ENCODE measurements around the gene SLC44A1.

DNA sequence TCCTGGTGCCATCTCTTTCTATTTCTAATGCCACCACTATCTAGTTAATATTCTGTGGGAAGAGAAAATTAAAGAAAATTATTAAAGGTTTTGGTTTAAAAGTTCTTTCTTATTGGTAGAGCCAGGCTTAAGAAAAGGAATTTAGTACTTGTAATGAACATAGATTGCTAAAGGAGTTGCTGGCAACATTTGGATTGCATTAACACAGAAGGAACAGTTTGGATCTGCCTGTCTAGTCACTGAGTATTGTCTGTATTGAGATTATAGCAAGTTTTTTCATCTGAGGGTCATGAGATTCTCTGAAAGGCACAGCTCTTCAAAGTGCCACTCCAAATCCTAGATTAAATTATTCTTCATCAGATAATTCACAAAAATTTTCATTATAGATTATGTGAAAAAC, 235.4 kb downstream of the SLC44A1 start:
- TF ChIP-seq, protein P1, sequence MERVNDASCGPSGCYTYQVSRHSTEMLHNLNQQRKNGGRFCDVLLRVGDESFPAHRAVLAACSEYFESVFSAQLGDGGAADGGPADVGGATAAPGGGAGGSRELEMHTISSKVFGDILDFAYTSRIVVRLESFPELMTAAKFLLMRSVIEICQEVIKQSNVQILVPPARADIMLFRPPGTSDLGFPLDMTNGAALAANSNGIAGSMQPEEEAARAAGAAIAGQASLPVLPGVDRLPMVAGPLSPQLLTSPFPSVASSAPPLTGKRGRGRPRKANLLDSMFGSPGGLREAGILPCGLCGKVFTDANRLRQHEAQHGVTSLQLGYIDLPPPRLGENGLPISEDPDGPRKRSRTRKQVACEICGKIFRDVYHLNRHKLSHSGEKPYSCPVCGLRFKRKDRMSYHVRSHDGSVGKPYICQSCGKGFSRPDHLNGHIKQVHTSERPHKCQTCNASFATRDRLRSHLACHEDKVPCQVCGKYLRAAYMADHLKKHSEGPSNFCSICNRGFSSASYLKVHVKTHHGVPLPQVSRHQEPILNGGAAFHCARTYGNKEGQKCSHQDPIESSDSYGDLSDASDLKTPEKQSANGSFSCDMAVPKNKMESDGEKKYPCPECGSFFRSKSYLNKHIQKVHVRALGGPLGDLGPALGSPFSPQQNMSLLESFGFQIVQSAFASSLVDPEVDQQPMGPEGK (CRISPR knock-in tag; IDR thresholded peaks at IDR 0.05; ENCODE audit: borderline replicate concordance) = no peak
- TF ChIP-seq, protein P2, sequence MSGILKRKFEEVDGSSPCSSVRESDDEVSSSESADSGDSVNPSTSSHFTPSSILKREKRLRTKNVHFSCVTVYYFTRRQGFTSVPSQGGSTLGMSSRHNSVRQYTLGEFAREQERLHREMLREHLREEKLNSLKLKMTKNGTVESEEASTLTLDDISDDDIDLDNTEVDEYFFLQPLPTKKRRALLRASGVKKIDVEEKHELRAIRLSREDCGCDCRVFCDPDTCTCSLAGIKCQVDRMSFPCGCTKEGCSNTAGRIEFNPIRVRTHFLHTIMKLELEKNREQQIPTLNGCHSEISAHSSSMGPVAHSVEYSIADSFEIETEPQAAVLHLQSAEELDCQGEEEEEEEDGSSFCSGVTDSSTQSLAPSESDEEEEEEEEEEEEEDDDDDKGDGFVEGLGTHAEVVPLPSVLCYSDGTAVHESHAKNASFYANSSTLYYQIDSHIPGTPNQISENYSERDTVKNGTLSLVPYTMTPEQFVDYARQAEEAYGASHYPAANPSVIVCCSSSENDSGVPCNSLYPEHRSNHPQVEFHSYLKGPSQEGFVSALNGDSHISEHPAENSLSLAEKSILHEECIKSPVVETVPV (CRISPR knock-in tag; IDR thresholded peaks at IDR 0.05) = no peak
- no peak for TF ChIP-seq ESRRG (CRISPR knock-in tag; IDR thresholded peaks at IDR 0.05)

All from SK-N-SH treated with all-trans-retinoic acid at 6 μM for 48 hours (cell line).